HG03095 (cell line): ENCODE measurements around the gene IARS2.
A peak's percentile ranks its signal among the peaks of the same experiment; 100 is the strongest.
"Not testable (repeated sequence)": the region's sequence is repeated elsewhere in the genome, so short reads cannot be mapped to it uniquely, and the experiment has no call there.

Experiments
- ATAC-seq: cut with Tn5 transposase; IDR thresholded peaks from one replicate; pipeline ENCODE4 v1.9.1; 2021; ENCODE audit warnings: moderate library complexity; ENCODE audit not compliant: unreplicated experiment

IARS2 gene

GRCh38 chr1:220112600-220112999 is 18.7 kb downstream of the IARS2 start:
- not testable (repeated sequence) for ATAC-seq

GRCh38 chr1:220113136-220113695 is 19.3 kb downstream of the IARS2 start:
- ATAC-seq = peak; percentile 59

GRCh38 chr1:220119043-220119512 is 25.1 kb downstream of the IARS2 start:
- no peak for ATAC-seq

- ATAC-seq = no peak
Measured at GRCh38 chr1:220121791-220122530, 28.0 kb downstream of the IARS2 start.

GRCh38 chr1:220123066-220123465 is 29.1 kb downstream of the IARS2 start:
- ATAC-seq = no peak

GRCh38 chr1:220123889-220124288 is 30.0 kb downstream of the IARS2 start:
- no peak for ATAC-seq

- ATAC-seq = no peak
Measured at GRCh38 chr1:220124542-220124941, 30.6 kb downstream of the IARS2 start.

- no peak for ATAC-seq
Measured at GRCh38 chr1:220127076-220127475, 33.1 kb downstream of the IARS2 start.

GRCh38 chr1:220129479-220130210 is 35.7 kb downstream of the IARS2 start:
- no peak for ATAC-seq

- no peak for ATAC-seq
Measured at GRCh38 chr1:220135755-220136154, 41.8 kb downstream of the IARS2 start.

- ATAC-seq = no peak
Measured at GRCh38 chr1:220137019-220137786, 43.3 kb downstream of the IARS2 start.

GRCh38 chr1:220139966-220140365 is 46.0 kb downstream of the IARS2 start:
- no peak for ATAC-seq

- ATAC-seq = no peak
Measured at GRCh38 chr1:220144051-220144450, 50.1 kb downstream of the IARS2 start.

- no peak for ATAC-seq
Measured at GRCh38 chr1:220149742-220150141, 55.8 kb downstream of the IARS2 start.

- no peak for ATAC-seq
Measured at GRCh38 chr1:220151454-220151853, 57.5 kb downstream of the IARS2 start.

GRCh38 chr1:220153147-220153546 is 59.2 kb downstream of the IARS2 start:
- ATAC-seq = no peak

GRCh38 chr1:220156620-220157146 is 62.8 kb downstream of the IARS2 start:
- ATAC-seq = no peak

GRCh38 chr1:220157738-220158137 is 63.8 kb downstream of the IARS2 start:
- ATAC-seq = no peak

GRCh38 chr1:220158530-220158929 is 64.6 kb downstream of the IARS2 start:
- ATAC-seq = not testable (repeated sequence)

GRCh38 chr1:220159041-220159440 is 65.1 kb downstream of the IARS2 start:
- no peak for ATAC-seq

- ATAC-seq = no peak
Measured at GRCh38 chr1:220160027-220160426, 66.1 kb downstream of the IARS2 start.
